HEK293 (cell line): Measurements from ENCODE around the gene STARD13.

Experiments
- HOXA7 ChIP-seq: sonication (generic); formaldehyde crosslinking; IDR thresholded peaks from 2 replicates; pipeline ENCODE4 v1.8.1; 2022; ENCODE audit warnings: missing genetic modification reagents, borderline replicate concordance
- ZNF274 ChIP-seq, 2 experiments: fragments of 200-500 bp in 1 of 2; fragments of 450-650 bp in 1 of 2; sonication (Bioruptor generic) in 1 of 2; formaldehyde crosslinking in 1 of 2; IDR thresholded peaks; 2 replicates each; pipeline versions ENCODE4 v1.5.1 to v1.6.1; 2014 to 2016; ENCODE audit warnings: borderline replicate concordance in 1 of 2, inconsistent platforms in 1 of 2, low read length in 1 of 2, missing biosample characterization in 1 of 2, missing genetic modification characterization in 1 of 2
- ZNF311 ChIP-seq: fragments of 450-650 bp; formaldehyde crosslinking; IDR thresholded peaks from 2 replicates; pipeline ENCODE4 v1.5.1; 2017; ENCODE audit warnings: missing biosample characterization, missing genetic modification characterization, borderline replicate concordance

GRCh38 chr13:33076001-33076992 is 209.3 kb downstream of the STARD13 start:
- no peak for TF ChIP-seq HOXA7 (CRISPR knock-in tag)
- no peak for TF ChIP-seq ZNF311 (tag by site-specific recombination)
- no peak for TF ChIP-seq ZNF274 (IDR thresholded peaks at IDR 0.05; ENCODE audit: low read length)
- no peak for TF ChIP-seq ZNF274 (tag by site-specific recombination; IDR thresholded peaks at IDR 0.05; ENCODE audit: borderline replicate concordance)
